Neural cell (in vitro differentiated cells): ENCODE data around the gene BPI.

Experiments
- EZH2 ChIP-seq: fragments of 200-600, 300-800 bp; shearing (Covaris generic), sonication (generic); IDR thresholded peaks from 2 replicates; pipeline ENCODE4 v1.6.1; 2014; ENCODE audit warnings: antibody characterized with exemption, low read length, borderline replicate concordance, mild to moderate bottlenecking; ENCODE audit not compliant: insufficient read depth, poor library complexity, severe bottlenecking
- POLR2AphosphoS5 ChIP-seq: IDR thresholded peaks from 2 replicates; pipeline ENCODE4 v1.6.1; 2012
- TF ChIP-seq, protein P1 (sequence below): fragments of 450-650 bp; IDR thresholded peaks from 2 replicates; pipeline ENCODE4 v1.5.1; 2014; ENCODE audit warnings: antibody characterized with exemption, mild to moderate bottlenecking, moderate library complexity; ENCODE audit not compliant: poor library complexity, severe bottlenecking

DNA sequence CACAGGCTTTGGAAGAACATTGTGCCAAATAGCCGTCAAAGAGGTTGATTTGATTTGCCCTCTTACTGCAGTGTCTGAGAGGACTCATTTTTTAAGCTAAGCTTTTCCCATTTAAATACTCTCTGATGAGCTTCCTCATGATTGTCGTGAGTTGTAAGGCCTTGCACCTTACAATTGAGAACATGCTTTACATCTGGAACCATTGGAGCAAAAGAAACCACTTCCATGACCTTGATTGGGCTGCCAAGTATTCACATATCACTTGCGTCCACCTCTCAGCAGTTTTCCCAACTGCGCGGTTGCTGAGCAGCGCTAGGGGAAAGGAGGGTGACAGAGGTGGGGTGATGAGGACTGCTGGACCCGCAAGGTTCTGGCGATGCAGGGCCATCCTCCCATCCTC, 30.1 kb downstream of the BPI start:
- TF ChIP-seq POLR2AphosphoS5 (no peak), EZH2 (no peak)
- TF ChIP-seq, protein P1, sequence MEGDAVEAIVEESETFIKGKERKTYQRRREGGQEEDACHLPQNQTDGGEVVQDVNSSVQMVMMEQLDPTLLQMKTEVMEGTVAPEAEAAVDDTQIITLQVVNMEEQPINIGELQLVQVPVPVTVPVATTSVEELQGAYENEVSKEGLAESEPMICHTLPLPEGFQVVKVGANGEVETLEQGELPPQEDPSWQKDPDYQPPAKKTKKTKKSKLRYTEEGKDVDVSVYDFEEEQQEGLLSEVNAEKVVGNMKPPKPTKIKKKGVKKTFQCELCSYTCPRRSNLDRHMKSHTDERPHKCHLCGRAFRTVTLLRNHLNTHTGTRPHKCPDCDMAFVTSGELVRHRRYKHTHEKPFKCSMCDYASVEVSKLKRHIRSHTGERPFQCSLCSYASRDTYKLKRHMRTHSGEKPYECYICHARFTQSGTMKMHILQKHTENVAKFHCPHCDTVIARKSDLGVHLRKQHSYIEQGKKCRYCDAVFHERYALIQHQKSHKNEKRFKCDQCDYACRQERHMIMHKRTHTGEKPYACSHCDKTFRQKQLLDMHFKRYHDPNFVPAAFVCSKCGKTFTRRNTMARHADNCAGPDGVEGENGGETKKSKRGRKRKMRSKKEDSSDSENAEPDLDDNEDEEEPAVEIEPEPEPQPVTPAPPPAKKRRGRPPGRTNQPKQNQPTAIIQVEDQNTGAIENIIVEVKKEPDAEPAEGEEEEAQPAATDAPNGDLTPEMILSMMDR, result no peak
